Measurements from ENCODE around the gene BBS4.

DNA sequence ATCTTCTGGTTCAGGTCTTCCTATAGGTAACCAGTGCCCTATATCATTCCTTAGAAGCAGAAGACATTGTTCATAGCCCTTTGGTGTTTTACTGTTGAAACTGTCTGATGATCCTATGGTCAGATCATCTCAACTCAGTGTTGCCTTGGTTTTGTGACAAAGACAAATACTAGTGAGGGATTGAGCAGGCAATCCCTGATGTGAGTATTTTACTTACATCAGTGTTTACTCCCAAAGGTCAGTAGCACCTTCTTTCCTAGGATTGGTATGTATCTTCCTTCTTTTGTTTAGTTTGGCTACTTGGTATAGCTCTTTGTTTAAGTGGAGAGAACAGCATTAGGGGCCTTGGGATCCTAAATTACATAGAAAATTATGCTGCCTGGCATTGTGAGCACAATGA lies 41.1 kb downstream of the BBS4 start:
- no peak for TF ChIP-seq SUZ12 (IDR thresholded peaks at IDR 0.05; ENCODE audit: extremely low read depth, insufficient read depth, insufficient read length)
- TF ChIP-seq ZNF274 (IDR thresholded peaks at IDR 0.05; ENCODE audit: low read depth, low read length), result no peak
- TF ChIP-seq YY1 (IDR thresholded peaks at IDR 0.05; ENCODE audit: insufficient read depth, insufficient read length), result no peak

Measured in NT2/D1 (cell line).